CD4-positive, alpha-beta T cell treated with Interleukin-17A for 4 hours (primary cell): ENCODE measurements around the gene POC1A.
"Not testable (repeated sequence)": the region's sequence is repeated elsewhere in the genome, so short reads cannot be mapped to it uniquely, and the experiment has no call there.

Source experiments
- DNase-seq: peaks from one replicate; pipeline ENCODE4 v3.0.0-alpha.2; 2020; ENCODE audit warnings: mixed read lengths

The POC1A gene

GRCh38 chr3:52040600-52040999 is 113.6 kb downstream of the POC1A start:
- DNase-seq = no peak

- no peak for DNase-seq
These were observed 114.4 kb downstream of the POC1A start for GRCh38 chr3:52039846-52040245.

- no peak for DNase-seq
These were observed 114.8 kb downstream of the POC1A start for GRCh38 chr3:52039426-52039825.

GRCh38 chr3:52038227-52038626 is 116.0 kb downstream of the POC1A start:
- DNase-seq = no peak

DNA sequence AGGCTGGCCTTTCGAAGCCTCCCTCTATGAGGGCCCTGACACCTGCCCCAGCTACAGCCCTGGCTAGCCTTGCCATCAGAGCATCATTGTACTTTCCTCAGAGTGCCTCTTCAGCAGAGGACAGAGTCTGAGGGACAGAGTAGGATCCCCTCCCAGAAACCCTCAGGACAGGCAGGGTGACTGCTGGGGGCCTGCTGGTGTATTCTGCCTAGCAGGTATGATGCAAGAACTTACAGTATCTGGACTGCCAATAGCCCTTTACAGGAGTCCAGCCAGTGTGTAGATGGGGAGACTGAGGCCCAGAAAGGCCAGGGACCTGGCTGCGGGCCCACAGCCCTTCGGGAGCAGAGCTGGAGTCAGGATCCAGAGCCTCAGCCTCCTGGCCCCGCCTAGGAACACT is 116.9 kb downstream of the POC1A start:
- DNase-seq = no peak

GRCh38 chr3:52036829-52037228 is 117.4 kb downstream of the POC1A start:
- DNase-seq = peak; percentile 56

GRCh38 chr3:52036222-52036694 is 118.0 kb downstream of the POC1A start:
- DNase-seq = no peak

GRCh38 chr3:52034651-52035050 is 119.6 kb downstream of the POC1A start:
- DNase-seq = no peak

- DNase-seq = no peak
These were observed 120.0 kb downstream of the POC1A start for GRCh38 chr3:52034212-52034611.

DNA sequence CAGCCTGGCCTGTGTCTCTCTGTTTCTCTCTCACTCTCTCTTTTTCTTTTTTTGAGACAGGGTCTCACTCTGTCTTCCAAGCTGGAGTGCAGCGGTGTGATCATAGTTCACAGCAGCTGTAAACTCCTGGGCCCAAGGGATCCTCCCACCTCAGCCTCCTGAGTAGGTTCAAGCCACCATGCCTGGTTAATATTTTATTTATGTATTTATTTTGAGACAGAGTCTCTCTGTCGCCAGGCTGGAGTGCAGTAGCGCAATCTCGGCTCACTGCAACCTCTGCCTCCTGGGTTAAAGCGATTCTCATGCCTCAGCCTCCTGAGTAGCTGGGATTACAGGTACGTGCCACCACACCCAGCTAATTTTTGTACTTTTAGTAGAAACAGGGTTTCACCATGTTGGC is 120.5 kb downstream of the POC1A start:
- DNase-seq = not testable (repeated sequence)

DNA sequence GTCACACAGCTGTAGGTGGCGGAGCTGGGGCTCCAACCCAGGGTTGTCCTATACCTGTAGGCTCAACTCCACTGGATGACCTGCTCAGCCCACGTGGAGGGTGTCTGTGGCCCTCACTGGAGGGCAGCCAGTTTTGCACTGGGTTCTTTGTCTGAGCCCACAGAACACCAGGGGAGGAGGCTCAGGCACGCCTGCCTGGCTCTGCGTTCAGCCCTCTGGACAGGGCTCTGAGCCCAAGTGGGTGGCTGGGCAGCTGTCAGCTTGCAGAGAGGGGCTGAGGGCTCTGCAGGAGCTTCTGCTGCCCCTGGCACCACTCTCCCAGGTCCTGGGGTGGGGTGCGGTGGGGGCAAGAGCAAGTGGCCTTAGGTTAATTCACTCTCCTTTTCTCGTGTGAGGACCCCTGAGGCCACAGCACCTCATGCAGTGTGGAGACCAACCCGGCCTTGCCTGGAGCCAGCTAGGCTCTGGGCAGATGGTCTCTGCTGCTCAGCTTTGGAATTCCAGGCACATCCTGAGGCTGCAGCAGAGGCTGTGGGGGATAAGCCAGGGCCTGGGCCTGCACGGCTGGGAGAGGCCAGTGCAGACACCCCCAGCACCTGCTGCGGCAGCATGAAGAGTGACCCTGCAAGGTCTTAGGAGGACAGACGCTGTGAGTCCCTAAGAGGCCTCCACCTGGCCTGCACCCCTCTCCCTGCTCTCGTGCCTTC is 121.4 kb downstream of the POC1A start:
- no peak for DNase-seq

GRCh38 chr3:52031896-52032295 is 122.3 kb downstream of the POC1A start:
- no peak for DNase-seq

DNA sequence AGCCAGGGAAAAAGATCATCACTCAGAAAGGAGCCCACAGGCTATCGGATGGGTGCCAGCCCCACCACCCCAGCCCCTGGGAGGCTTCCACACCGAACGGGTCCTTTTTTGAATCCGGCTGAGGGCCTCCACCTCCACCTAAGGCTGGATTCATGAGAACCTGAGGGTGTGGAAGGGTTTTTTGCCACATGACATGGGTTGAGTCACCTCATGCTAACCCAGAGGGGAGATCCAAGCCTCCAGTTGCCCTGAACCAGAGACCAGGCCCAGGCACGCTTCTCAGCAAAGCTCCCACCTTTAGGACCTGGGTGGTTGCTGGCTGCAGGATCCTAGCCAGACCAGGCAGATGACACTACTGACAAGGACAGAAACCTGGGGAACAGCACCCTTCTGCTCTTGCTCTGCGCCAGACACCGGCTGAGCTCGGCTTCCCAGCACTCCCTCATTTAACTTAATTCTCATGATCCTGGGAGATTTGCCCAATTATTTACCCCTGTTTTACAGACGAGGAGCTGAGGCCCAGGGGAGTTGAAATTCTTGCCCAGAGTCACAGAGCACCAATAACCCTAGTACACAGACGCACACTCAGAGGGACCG is 123.4 kb downstream of the POC1A start:
- DNase-seq = no peak

- DNase-seq = no peak
These were observed 124.7 kb downstream of the POC1A start for GRCh38 chr3:52029535-52029934.

- DNase-seq = no peak
These were observed 125.2 kb downstream of the POC1A start for GRCh38 chr3:52029053-52029452.

DNA sequence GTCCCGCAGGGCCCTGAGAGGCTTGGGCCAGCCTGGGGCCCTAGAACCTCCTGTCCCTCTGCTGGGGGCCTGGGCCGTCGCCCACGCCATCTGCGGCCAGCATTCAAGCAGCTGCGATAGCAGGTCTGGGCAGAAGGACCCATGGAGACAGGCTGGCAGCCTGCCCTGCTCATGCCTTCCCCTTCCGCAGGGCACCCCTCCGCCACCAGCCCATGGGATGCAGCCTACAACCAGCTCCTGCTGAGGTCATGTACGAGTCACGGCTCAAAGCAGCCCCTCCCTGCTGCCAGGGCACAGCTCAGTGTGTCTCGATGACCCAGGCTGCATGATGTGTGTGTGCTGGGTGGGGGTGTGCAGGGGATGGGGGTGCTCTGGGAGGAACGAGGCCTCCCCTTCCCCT is 125.7 kb downstream of the POC1A start:
- no peak for DNase-seq

DNA sequence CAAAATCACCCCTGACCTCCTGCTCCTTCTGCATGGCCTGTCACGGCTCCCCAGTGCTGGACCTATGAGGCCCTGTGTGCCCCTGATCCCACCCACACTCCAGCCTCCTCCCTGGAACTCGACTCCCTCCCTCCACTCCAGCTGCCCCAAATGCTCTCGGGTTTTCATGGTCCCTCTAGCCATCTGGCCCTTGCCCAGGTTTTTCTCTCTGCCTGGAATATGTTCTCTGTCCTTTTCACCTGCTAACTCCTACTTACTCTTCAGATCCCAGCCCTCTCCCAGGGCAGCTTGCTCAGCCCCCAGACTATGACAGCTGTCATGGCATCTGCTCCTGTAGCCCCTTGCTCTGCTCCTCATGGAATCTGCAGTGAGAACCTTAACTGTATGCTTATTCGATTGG is 128.2 kb downstream of the POC1A start:
- no peak for DNase-seq

- DNase-seq = no peak
These were observed 128.8 kb downstream of the POC1A start for GRCh38 chr3:52025453-52025852.
